ENCODE measurements around the gene RGS14.
A peak's percentile ranks its signal among the peaks of the same experiment; 100 is the strongest.
"Not testable (repeated sequence)": the region's sequence is repeated elsewhere in the genome, so short reads cannot be mapped to it uniquely, and the experiment has no call there.

RGS14 gene

DNA sequence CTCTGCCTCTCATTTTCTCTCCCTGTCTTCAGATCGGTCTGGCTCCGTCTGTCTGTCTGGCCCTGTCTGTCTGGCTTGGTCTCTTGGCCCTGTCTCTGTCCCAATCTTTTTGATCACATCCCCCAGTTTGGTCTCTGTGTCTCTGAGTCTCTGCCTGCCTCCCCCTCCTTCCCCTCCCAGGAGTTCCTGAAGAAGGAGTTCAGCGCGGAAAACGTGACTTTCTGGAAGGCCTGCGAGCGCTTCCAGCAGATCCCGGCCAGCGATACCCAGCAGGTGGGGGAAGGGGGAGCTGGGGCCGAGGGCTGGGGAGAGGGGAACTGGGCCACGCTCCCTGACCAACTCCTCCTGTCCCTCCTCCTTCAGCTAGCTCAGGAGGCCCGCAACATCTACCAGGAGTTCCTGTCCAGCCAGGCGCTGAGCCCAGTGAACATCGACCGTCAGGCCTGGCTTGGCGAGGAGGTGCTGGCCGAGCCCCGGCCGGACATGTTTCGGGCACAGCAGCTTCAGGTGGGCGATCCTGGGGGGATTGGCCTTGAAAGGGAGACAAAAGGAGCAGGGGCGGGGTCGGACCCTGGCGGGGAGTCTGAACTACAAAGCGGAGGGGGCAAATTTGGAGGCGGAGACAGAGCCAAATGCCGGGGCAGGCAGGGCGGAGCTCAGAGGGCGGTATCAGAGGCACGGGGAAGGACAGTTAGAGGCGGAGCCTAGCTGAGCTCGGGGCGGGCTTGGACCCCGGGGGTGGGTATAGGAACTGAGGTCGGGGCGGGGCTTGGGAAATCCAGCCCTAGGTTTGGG, 9.0 kb downstream of the RGS14 start:
- peak; percentile 90 for DNase-seq

DNA sequence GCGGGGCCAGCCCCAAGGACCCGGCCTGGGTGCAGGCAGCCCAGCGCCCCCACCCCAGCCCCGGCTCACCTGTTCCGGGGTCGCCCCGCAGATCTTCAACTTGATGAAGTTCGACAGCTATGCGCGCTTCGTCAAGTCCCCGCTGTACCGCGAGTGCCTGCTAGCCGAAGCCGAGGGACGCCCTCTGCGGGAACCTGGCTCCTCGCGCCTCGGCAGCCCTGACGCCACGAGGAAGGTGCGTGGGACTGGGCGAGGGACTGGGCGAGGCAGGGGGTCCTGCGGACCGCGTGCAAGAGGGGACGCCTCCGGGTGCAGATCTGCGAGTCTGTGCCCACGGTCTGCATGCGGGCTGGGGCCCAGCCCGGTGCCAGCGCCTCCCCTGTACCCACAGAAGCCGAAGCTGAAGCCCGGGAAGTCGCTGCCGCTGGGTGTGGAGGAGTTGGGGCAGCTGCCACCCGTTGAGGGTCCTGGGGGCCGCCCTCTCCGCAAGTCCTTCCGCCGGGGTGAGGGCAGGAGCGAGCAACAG, 9.7 kb downstream of the RGS14 start:
- no peak for DNase-seq

DNA sequence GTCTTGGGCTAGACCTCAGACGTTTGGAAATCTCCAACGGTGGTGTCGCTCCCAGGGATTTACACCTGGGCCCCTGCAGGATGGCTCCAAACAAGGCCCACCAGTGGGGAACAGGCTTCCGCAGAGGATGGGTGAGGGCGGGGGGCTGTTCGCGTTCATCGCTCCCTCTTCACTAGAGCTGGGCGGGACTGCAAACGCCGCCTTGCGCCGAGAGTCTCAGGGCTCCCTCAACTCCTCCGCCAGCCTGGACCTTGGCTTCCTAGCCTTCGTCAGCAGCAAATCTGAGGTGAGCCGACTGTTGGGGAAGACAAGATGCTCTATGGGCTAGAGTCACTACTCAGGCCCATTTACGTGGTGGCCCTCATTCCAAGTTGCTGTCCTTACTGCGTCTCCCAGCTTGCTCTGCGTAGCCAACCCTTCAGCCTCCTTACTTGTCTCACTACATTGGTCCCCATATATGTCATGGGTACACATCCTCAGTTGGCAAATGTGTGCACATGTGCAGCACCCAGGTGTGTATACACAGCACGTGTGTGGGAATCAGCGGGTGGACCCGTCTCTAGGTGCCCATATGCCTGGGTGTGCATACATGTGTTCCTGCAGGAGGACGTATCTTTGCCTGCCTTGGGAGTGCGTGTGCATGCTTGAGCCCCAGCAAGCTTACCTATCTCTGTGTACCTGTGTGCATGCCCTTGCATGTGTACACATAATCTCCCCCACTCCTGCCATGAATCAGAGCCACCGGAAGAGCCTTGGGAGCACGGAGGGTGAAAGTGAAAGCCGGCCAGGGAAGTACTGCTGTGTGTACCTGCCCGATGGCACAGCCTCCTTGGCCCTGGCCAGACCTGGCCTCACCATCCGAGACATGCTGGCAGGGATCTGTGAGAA, 10.5 kb downstream of the RGS14 start:
- no peak for DNase-seq

DNA sequence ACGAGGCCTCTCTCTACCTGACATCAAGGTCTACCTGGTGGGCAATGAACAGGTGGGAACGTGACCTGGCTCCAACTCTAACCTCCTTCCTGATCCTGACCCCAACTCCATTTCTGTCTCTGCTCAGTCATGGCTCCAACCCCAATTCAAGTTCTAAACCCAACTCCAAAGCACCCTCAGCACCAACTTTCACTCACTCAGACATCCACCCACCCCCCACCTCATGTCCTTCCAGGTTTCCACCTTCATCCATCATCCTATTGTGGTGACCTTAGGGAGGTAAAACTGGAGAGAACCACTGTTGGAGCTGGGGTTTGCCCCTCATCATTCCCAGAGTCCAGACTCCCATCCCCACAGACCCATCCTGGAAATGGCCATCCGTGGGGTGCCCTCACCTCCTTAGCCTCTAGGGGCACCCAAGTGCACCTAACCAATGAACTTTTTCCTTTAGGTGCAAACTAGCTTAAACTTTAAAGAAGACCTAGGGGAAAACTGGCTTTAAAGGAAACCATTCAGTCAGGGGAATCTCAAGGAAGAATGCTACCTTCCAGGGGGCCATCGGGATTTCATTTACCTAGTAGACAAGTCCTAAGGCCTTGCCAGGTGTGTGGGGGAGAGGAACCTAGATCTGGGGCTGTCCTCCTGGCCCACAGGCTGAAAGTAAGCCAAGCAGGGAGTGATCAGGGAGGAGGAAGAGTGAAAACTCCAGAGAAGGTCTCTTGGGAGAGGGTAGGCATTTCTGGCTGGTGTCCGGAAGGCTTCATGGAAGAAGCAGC, 11.3 kb downstream of the RGS14 start:
- peak; percentile 40 for DNase-seq

DNA sequence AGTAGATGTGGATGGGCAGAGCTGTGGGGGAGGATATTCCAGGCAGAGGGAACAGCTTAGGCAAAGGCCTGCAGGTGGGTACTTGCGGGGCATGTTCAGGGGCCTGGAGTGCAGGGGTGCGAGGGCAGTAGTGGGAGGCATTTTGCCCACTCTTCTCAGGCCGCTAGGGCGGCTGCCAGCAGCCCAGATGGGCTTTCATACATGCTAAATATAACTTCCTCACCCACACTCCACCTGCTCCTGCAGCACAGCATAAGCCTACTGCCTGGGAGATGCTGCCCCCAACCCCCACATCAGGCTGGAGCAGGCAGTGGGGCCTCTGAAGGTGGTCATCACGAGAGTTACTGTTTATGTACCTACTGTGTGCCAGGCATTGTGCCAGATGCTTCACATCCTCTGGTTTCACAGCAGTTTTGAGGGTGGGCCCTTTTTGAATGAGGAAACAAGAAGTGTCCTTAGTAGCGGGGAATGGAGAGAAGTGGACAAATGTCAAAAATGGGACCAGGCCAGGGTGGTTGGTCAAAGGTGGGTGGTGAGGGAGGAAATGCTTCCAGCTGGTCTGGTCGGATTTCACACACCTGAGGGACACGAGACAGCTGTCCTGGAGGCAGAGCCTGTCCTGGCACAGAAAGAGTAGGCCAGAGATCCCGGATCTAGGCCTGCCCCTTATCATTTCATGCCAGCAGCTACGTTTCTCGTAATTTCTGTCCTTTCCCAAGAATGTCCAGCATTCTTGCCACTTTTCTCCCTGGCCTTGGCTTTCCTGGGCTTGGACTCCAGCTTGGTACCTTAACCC, 12.1 kb downstream of the RGS14 start:
- no peak for DNase-seq

DNA sequence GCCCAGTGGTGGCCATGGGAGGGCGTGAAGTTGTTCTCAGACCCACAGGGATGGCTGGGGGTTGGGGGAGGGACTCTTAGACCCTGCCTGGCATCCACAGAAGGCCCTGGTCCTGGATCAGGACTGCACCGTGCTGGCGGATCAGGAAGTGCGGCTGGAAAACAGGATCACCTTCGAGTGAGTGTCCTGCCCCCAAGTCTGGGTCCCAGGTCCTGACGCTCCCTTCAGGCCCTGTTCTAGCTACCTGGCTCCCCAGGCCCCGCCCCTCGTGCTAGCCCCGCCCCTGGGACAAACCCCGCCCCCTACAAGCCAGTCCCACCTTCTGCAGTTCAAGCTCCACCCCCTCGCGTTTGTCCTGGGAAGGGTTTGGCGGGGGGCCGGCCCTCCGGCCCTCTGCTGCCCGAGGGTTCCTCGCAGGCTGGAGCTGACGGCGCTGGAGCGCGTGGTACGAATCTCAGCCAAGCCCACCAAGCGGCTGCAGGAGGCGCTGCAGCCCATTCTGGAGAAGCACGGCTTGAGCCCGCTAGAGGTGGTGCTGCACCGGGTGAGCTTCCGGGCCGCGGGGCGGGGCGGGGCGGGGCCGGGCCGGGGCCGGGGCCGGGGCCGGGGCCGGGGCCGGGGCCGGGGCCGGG, 12.9 kb downstream of the RGS14 start:
- peak; percentile 96 for DNase-seq

DNA sequence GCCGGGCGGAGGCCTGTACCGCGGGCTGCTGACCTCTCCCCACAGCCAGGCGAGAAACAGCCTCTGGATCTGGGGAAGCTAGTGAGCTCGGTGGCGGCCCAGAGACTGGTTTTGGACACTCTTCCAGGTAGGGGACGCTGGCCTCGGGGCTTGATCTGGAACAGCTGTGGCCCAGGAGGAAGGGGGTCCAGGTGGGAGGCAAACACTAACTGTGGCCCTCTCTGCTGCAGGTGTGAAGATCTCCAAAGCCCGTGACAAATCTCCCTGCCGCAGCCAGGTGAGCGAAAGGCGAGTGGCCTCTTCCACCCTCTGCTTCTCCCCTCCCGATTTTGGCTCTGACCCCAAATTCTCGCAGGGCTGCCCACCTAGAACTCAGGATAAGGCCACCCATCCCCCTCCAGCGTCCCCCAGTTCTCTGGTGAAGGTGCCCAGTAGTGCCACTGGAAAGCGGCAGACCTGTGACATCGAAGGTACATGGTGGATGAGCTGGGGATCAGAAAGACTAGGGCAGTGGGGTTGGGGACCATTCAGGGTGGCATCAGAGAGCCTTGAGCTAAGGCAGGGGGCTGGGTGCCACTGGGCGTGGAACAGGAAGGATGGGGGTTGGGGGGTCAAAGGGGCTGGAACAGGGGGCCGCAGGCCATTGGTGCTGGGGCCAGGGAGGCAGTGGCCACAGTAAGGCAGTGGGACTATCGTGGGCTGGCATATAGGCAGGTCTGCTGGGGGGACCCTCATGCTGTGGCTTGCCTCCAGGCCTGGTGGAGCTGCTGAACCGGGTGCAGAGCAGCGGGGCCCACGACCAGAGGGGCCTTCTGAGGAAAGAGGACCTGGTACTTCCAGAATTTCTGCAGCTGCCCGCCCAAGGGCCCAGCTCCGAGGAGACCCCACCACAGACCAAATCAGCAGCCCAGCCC, 13.7 kb downstream of the RGS14 start:
- DNase-seq = no peak

DNA sequence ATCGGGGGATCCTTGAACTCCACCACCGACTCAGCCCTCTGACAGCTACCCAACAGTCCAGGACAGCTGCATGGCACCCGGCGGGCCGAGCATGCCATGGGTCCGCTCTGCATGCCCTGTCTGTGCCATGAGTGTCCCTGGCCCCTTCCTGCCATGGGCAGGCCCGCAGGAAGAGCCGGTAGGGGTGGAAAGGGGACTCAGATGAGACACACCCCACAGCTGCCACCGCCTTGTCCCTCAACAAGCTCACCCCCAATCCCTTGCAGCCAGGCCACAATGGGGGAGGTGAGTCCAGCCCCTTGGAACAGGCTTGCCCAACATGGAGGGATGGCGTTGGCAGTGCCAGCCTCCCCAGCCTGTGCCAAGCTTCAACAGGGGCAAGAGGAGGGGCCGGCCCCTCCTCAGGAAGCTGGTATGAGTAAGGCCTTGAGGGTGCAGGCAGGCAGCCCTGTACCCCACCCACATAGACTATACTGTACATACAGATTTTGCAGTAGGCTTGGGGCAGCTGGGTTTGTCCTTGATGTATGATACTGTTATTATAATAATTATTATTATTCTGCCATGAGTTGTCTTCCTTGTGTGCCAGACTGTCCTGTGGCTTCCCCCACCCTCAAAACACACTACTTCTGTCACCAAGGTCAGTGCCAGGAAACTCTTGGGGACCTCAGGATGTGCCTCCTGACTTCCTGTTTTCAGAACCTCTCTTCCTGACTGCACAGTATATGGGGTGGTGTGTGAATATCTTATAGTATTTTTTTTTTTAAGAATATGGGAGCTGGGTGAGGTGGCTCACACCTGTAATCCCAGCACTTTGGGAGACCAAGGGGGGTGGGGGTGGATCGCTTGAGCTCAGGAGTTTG, 14.5 kb downstream of the RGS14 start:
- DNase-seq = no peak

DNA sequence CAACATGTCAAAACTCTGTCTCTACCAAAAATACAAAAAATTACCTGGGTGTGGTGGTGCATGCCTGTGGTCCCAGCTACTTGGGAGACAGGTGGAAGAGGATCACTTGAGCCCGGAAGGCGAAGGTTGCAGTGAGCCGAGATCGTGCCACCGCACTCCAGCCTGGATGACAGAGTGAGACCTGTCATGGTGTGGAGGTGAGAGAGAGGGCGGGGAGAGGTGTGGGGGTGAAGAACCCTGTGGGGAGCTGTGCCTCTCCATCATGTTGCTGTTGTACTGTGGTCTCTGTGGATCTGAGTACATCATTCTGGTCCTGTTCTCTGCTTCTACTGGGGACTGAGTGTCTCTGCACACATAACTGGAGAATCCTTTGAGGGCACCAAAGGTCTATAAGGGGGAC, 15.2 kb downstream of the RGS14 start:
- DNase-seq = no peak

DNA sequence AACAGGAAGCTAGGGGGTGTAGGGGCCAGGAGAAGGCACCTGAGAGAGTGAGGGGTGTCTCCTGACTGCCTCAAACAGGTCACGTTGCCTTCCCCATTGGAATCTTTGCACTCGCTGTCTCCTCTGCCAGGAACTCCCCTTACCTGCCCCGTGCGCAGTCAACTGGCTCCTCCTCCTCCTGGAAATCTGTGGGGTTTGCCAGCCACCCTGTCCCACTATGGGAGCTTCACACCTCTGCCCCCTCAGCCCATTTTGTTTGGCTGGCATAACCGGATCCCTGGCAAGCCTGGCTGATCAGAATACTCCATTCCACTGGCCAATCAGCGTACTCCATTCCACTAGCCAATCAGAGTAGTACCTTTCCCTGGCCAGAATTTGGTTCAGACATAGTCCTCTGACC, 16.1 kb downstream of the RGS14 start:
- DNase-seq = peak; percentile 24

DNA sequence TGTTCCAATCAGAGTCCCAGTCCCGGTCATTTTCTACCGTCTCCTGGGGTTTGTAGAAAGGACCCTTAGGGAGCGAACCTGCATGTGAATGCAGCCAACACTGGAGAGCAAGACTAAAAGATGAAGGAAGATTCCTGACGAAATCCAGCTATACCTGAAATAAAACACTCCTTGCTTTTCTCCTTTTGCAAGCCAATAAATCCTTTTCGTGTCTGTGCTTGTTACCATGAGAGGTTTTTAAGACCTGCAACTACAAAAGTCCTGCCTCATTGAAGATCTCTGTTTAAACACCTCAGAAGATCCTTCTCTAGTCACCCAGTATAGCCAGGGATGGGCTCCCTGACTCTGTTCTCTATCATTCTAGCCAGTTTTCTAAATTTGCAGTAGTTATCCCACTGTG, 16.5 kb downstream of the RGS14 start:
- no peak for DNase-seq

DNA sequence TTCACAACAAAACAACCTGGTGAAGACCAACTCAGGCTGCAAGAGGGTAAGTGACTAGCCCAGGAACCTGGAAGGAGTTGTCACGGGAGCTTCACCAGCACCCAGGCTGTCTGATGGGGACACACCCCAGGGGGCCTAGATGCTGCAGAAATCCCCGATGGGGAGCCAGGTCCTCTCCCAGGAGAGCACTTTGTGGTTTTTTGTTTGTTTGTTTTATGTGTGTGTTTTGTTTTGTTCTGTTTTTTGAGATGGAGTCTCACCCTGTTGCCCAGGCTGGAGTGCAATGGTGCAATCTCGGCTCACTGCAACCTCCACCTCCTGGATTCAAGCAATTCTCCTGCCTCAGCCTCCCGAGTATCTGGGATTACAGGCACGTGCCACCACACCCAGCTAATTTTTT, 17.8 kb downstream of the RGS14 start:
- not testable (repeated sequence) for DNase-seq

DNA sequence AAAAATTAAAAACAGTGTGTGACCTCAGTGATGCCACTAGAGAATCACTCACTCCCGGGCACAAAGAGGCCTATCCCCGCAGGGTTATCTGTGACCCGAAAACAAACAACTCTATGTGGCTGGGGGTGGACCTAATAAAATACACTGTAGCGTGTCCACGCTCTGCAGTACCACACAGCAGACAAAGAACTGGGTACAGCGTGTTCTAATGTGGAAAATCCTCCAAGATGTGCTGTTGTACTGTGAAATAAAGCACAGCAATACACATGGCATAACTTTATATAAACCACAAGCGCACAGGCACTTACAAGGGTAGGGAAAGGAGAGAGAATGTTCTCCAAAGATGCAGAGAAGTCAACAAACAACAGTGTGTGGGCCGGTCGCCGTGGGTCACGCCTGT, 18.4 kb downstream of the RGS14 start:
- DNase-seq = no peak

DNA sequence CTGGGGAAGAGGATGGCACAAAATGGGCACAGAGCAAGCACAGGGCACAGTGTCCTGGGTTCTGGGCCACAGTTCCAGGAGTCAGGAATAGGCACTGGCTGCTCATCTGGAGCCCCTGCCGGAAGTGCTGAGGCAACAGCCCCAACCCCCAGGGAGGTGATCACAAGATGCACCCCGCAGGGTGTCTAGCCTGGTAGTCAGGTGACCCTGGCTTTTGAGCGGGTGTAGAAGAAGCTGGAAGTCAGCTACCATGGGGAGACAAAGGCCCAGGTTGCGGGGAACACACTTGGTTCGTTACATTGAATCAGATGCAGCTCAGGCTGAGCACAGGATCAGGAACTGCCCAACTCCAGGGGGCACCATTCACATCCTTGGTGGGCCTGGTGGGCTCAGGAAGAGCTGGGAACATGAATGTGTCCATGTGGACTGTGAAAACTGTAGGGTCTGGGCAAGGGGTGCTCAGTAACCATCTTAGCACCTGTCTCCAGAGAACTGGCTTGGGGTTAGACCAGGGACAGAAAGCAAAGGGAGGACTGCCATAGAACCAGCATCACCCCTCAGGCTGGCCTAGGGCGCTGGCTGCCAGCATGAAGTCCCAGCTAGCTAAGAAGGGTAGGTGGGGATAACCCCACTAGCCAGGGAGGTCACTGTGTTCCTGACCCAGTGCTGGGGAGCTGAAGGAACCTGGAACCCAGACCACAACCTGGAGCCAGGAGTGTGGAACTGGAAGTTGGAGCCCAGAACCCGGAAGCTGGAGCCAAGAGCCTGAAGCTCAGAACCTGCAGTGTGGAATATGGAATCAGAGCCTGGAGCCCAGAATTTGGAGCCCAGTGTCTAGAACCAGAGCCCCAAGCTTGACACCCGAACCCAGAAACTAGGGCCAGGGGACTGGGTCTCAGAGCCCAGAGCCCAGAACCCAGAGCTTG, 20.4 kb downstream of the RGS14 start:
- DNase-seq = peak; percentile 49

DNA sequence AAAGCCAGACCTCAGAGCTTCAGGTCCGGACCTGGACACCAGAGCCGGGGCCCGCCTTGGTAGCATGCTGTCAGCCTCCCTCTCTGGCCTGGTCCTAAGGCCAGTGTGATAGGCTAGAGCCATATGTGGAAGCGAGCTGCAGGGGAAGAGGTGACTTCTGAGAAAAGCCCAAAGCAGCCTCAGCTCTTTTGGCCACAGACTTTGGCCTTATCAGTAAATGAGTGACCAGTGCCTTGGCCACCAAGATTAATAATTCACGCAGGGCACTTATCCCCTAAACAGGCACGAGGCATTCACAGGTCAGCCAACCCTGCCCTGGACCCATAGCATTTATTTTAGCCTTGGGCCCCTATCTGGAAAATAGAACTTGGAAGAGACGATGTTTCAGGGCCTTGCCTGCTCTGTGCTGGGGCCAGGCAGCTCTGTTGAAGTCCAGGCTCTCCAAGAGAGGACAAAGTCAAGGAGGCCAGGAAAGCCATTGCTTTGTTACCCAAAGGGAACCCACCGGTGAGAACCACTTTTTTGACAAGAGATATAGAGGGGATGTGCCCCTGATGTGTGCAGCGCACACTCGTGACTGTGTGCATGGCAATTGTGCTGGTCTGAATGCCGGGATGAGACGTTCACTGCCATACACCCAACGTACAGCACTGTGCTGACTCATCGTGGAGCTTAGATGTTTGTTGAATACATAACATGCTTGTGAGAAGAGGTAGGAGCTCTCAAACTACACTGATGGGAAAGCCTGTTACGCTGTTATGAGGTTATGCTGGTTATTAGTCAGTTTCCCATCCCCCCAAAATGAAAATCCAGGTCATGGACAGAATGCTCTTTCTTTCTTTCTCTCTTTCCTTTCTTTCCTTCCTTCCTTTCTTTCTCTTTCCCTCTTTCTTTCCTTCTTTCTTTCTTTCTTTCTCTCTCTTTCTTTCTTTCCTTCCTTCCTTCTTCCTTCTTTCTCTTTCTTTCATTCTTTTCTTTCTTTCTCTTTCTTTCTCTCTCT, 21.5 kb downstream of the RGS14 start:
- DNase-seq = no peak

DNA sequence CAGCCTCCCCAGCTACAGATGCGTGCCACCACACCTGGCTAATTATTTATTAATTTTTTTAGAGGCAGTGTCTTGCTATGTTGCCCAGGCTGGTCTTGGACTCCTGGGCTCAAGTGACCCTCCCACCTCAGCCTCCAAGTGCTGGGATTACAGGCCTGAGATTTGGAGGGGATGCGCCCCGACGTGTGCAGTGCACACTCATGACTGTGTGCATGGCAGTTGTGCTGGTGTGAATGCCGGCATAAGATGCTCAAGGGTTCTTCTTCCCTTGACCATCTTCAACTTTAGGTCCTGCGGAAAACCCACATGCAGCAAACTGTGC, 23.0 kb downstream of the RGS14 start:
- no peak for DNase-seq

DNA sequence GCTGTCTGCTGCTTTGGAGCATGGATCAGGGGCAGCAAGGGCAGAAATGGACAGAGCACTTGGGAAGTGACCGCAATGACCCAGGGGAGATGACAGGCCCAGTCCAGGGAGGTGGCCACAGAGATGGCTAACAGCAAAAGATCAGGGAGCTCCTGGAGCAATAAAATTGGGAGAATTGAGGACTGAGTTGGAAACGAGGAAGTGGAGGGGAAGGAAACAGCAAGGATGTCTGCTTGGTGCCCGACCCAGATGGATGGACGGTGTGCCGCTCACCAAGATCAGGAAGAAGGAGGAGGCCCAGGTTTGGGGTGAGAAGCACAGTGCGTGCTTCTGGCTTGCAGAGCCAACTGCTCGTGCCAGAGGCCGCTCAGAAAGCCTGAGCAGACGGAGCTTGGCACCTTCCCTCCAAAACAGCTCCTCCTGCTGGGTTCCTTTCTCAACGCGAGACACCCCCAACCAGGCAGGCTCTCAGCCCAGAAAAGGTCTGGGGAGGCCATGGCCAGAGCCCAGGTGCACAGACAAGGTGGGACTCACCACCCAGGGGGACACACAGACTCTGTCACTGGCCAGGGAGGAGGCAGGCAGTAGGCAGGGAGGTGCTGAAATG, 24.8 kb downstream of the RGS14 start:
- peak; percentile 79 for DNase-seq

All from NCI-H69 (cell line).